ENCODE measurements around the gene RNF31. TPM values are rescaled to one million over a fixed set of nuclear protein-coding genes. Genes with fewer than 3 reads are reported as not detected.

RNF31 gene
- total and polyA plus RNA-seq, 2 donors (not counting 3 experiments of a cell fraction or from before 2014, with no cell fraction given) = 32.3 to 69.7 TPM

DNA sequence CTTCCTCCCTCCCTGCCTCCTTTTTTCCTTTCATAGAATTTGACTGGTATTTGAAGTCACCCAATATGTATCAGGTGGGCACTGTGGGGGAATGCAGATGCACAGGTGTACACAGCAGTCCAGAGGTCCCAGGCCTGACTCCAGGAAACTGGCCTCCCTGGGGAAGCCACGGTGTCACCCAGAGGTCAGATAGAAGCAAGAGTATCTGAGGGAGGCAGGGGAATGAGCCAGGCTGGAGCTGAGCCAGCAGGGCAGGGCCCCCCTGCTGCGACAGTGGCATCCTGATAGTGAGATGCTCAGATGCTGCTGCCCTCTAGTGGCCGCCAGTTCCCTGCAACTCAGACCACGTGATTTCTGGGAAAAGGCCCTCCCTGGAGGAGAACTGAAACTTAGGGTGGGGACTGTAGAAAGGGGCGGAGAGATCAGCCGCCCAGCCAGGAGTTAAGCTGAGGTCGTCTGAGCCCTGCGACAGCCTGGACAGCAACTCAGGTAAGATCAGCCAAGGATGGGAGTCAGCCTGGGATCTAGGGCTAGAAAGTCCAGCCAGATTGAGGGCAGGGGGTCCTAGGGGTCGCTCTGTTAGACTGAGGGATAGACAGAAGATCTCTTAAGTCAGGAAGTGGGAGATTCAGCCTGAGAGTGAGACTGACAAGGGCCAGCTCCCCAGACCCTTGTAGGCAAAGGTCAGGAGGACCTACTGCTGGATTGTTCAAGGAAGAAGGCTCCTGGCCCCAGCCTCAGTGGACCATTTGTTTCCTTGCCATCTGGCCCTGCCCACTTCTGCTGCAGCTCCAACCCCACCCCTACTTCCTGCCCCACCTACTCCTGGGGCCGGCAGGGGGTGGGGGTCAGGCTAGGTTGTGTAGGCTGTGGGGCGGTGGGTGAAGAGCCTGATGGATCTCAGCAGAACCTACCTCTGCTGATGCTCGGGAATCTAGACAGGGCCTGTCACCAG, 13.8 kb downstream of the RNF31 start, which contains the start of gene IRF9:
Gene IRF9 (plus strand): TSS at position 416 of the 955 bp plus-strand sequence. CDS start 880 bp downstream, outside the sequence.
- peak within 1 kb of the TSS; percentile 65 for H2AFZ ChIP-seq (ENCODE audit: low read depth, low read length)
- DNase-seq (ENCODE audit: low read depth, low spot score) (peak; percentile 97), FAIRE-seq (peak; percentile 95)
- H3K4me2 ChIP-seq (ENCODE audit: insufficient read depth, low read length) = peak within 1 kb of the TSS; percentile 91
- H3K36me3 ChIP-seq (ENCODE audit: control insufficient read depth in 2 of 2, extremely low read depth in 1 of 2, insufficient read depth in 2 of 2, low read length in 2 of 2) = peaks cover 26 to 57% of the 10 kb centered on the region in 2 experiments
- dilution Hi-C loops (cut with MboI; ENCODE audit: extremely low pct_ligation_motif_present, low sequenced_read_pairs) = no loop called here
- POLR2A ChIA-PET = interaction anchor here (1.0 to 1.6 kb wide), 3 partner anchors 15 to 24 kb away, joined by 3 to 6 read pairs (median 3); partner anchors contain the start of gene EMC9
- TSS peak; percentile 41 for BruUV-seq (replicated peaks)
- no peaks in the 10 kb centered on the region for H3K27me3 ChIP-seq (ENCODE audit: control insufficient read depth in 2 of 2, insufficient read depth in 2 of 2, low read length in 2 of 2)
- peak within 1 kb of the TSS; percentile 78 for H3K9ac ChIP-seq (replicated peaks; ENCODE audit: extremely low read depth, insufficient read depth, low read length)
- CTCF ChIA-PET = interaction anchor here (0.5 to 3.4 kb wide), 36 partner anchors 10 to 187 kb away, joined by 3 to 63 read pairs (median 5); partner anchors contain the start of genes CARMIL3, CHMP4A, CIDEB and DCAF11
- TF ChIP-seq GATA2 (IDR thresholded peaks at IDR 0.05; ENCODE audit: insufficient read depth, insufficient read length, low read depth, low read length) = no peak
- TF ChIP-seq, protein P1, sequence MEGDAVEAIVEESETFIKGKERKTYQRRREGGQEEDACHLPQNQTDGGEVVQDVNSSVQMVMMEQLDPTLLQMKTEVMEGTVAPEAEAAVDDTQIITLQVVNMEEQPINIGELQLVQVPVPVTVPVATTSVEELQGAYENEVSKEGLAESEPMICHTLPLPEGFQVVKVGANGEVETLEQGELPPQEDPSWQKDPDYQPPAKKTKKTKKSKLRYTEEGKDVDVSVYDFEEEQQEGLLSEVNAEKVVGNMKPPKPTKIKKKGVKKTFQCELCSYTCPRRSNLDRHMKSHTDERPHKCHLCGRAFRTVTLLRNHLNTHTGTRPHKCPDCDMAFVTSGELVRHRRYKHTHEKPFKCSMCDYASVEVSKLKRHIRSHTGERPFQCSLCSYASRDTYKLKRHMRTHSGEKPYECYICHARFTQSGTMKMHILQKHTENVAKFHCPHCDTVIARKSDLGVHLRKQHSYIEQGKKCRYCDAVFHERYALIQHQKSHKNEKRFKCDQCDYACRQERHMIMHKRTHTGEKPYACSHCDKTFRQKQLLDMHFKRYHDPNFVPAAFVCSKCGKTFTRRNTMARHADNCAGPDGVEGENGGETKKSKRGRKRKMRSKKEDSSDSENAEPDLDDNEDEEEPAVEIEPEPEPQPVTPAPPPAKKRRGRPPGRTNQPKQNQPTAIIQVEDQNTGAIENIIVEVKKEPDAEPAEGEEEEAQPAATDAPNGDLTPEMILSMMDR (IDR thresholded peaks at IDR 0.05; ENCODE audit: extremely low read depth in 1 of 2, insufficient read depth in 1 of 2, low read depth in 1 of 2, low read length in 2 of 2) = peak; percentile 95 to 97
- TF ChIP-seq, protein P2, sequence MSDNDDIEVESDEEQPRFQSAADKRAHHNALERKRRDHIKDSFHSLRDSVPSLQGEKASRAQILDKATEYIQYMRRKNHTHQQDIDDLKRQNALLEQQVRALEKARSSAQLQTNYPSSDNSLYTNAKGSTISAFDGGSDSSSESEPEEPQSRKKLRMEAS (IDR thresholded peaks at IDR 0.05; ENCODE audit: insufficient read depth, insufficient read length) = peak; percentile 93
- no peak for TF ChIP-seq EZH2 (IDR thresholded peaks at IDR 0.05; ENCODE audit: borderline replicate concordance, low read depth, low read length, severe bottlenecking)
- TF ChIP-seq JUN (IDR thresholded peaks at IDR 0.05; ENCODE audit: borderline replicate concordance, insufficient read depth, insufficient read length, low read depth) = no peak
- TF ChIP-seq POLR2A (IDR thresholded peaks at IDR 0.05; ENCODE audit: low read depth, low read length) = peak; percentile 88
- peak; percentile 58 for TF ChIP-seq MYC (IDR thresholded peaks at IDR 0.05; ENCODE audit: low read depth, low read length)
- TF ChIP-seq POLR2AphosphoS5 (IDR thresholded peaks at IDR 0.05; ENCODE audit: insufficient read depth, low read depth, low read length) = peak; percentile 68
- TF ChIP-seq FOS (IDR thresholded peaks at IDR 0.05; ENCODE audit: borderline replicate concordance, insufficient read depth, low read length) = no peak
- H3K4me1 ChIP-seq (ENCODE audit: control insufficient read depth, extremely low read depth, insufficient read depth, low read length) = peaks cover 16% of the 10 kb centered on the region
- peak within 1 kb of the TSS; percentile 78 for H3K27ac ChIP-seq (ENCODE audit: insufficient read depth, low read depth, low read length)
- no peaks in the 10 kb centered on the region for H4K20me1 ChIP-seq (replicated peaks; ENCODE audit: control insufficient read depth, extremely low read depth, insufficient read depth, low read length)
- no peaks in the 10 kb centered on the region for H3K9me1 ChIP-seq (replicated peaks; ENCODE audit: control insufficient read depth, extremely low read depth, insufficient read depth, low read length)
- intact Hi-C loops (cut with micrococcal nuclease) = loop anchor here (1.0 to 2.0 kb wide), 10 partner anchors 14 to 146 kb away; partner anchors contain the start of genes CHMP4A, DCAF11, EMC9 and IPO4
- peaks cover 9% of the 10 kb centered on the region for H3K79me2 ChIP-seq (ENCODE audit: control insufficient read depth, insufficient read depth, low read length)
- peak within 1 kb of the TSS; percentile 37 to 79 (median 67) for H3K4me3 ChIP-seq (replicated peaks in 1 of 3; ENCODE audit: insufficient read depth in 1 of 3, low read depth in 1 of 3, low read length in 3 of 3)
- H3K9me3 ChIP-seq (replicated peaks; ENCODE audit: control insufficient read depth, insufficient read depth, low read length) = no peaks in the 10 kb centered on the region
